NCI-H1436 treated with DMSO at 0.1 percent for 48 hours (cell line): Measurements from ENCODE around the gene TOM1L2.
"Not testable (repeated sequence)": the region's sequence is repeated elsewhere in the genome, so short reads cannot be mapped to it uniquely, and the experiment has no call there.

ENCODE experiments used
- DNase-seq: peaks from one replicate; lab custom pipeline; 2025; lab: John Stamatoyannopoulos, UW

TOM1L2 gene

GRCh38 chr17:17924131-17924856 lies 47.9 kb downstream of the TOM1L2 start:
- DNase-seq, result no peak

- DNase-seq, result no peak
Observed at GRCh38 chr17:17922070-17922614, 50.1 kb downstream of the TOM1L2 start.

GRCh38 chr17:17921192-17922069 lies 50.8 kb downstream of the TOM1L2 start:
- DNase-seq, result no peak

- peak; percentile 13 for DNase-seq
Observed at GRCh38 chr17:17919169-17920107, 52.8 kb downstream of the TOM1L2 start.

- no peak for DNase-seq
Observed at GRCh38 chr17:17917394-17917793, 54.8 kb downstream of the TOM1L2 start.

- DNase-seq, result no peak
Observed at GRCh38 chr17:17915183-17915582, 57.0 kb downstream of the TOM1L2 start.

- DNase-seq, result peak; percentile 74
Observed at GRCh38 chr17:17913695-17914332, 58.4 kb downstream of the TOM1L2 start.

GRCh38 chr17:17912336-17912735 lies 59.9 kb downstream of the TOM1L2 start:
- not testable (repeated sequence) for DNase-seq

GRCh38 chr17:17911001-17911613 lies 61.1 kb downstream of the TOM1L2 start:
- no peak for DNase-seq

- DNase-seq, result no peak
Observed at GRCh38 chr17:17910060-17910459, 62.1 kb downstream of the TOM1L2 start.

- DNase-seq, result no peak
Observed at GRCh38 chr17:17909078-17909477, 63.1 kb downstream of the TOM1L2 start.

- no peak for DNase-seq
Observed at GRCh38 chr17:17907469-17907868, 64.7 kb downstream of the TOM1L2 start.

- DNase-seq, result no peak
Observed at GRCh38 chr17:17906418-17907215, 65.6 kb downstream of the TOM1L2 start.

- DNase-seq, result no peak
Observed at GRCh38 chr17:17905036-17905320, 67.2 kb downstream of the TOM1L2 start.

- DNase-seq, result no peak
Observed at GRCh38 chr17:17904166-17905035, 67.8 kb downstream of the TOM1L2 start.

- DNase-seq, result no peak
Observed at GRCh38 chr17:17902877-17903276, 69.3 kb downstream of the TOM1L2 start.

GRCh38 chr17:17902376-17902775 lies 69.8 kb downstream of the TOM1L2 start:
- no peak for DNase-seq

GRCh38 chr17:17900615-17901520 lies 71.3 kb downstream of the TOM1L2 start:
- DNase-seq, result no peak
